HG02571 (cell line): Measurements from ENCODE around the gene ANKRD45.
"Not testable (repeated sequence)": the region's sequence is repeated elsewhere in the genome, so short reads cannot be mapped to it uniquely, and the experiment has no call there.

Experiments
- ATAC-seq: cut with Tn5 transposase; IDR thresholded peaks from one replicate; pipeline ENCODE4 v1.9.1; 2021; ENCODE audit warnings: mild to moderate bottlenecking, moderate library complexity; ENCODE audit not compliant: unreplicated experiment

The ANKRD45 gene

DNA sequence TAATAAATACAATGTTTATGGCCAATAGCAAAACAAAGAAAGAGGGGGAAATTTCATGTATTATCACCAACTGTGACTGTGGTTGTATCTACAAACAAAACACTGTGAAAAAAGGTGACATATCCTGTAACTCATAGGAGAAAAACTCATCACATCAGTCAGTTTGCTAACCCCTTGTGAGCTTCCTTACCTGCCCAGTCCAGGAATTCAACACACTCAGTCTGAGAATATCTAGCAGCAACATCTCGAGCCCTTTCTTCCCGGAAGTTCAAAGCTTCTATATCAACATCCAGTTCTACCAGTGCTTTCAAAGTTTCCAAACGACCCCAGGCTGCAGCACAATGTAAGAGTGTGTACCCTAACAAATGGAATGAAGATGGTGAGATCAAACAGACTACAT, 23.0 kb downstream of the ANKRD45 start:
- ATAC-seq: no peak

DNA sequence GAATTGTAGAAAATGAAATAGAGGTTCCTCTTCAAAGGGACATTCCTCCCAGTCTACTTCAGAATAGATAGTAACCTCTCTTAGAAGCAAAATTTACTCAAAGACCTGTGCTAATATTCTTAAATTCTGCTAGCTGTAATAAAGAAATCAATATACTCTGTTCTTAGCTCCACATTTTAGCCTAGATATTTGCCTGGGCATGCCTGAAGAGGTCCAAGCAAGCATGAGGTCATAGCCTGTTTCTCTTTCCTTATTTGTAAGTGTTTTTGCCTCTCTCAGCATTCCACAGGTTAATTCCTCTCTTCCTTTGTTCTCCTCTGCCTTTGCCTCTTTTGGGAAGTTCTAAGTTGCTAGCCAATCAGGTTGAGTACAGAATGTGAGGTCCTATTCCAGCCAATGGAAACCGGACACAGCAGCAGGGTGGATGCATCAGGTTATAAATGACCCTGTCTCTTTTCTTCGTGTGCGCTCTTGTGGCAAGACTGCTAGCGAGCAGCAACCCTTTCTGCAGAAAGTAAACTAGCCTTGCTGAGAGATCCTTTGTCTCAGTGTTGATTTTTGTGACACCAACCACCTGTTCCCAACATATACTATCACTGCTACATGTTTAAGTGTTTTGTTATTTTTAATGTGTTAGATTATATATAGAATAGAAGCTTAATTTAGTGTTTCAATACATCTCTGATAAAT, 27.1 kb downstream of the ANKRD45 start:
- ATAC-seq: not testable (repeated sequence)

GRCh38 chr1:173639102-173639501, 30.5 kb downstream of the ANKRD45 start:
- ATAC-seq: no peak

GRCh38 chr1:173638043-173639021, 31.3 kb downstream of the ANKRD45 start:
- ATAC-seq: no peak

DNA sequence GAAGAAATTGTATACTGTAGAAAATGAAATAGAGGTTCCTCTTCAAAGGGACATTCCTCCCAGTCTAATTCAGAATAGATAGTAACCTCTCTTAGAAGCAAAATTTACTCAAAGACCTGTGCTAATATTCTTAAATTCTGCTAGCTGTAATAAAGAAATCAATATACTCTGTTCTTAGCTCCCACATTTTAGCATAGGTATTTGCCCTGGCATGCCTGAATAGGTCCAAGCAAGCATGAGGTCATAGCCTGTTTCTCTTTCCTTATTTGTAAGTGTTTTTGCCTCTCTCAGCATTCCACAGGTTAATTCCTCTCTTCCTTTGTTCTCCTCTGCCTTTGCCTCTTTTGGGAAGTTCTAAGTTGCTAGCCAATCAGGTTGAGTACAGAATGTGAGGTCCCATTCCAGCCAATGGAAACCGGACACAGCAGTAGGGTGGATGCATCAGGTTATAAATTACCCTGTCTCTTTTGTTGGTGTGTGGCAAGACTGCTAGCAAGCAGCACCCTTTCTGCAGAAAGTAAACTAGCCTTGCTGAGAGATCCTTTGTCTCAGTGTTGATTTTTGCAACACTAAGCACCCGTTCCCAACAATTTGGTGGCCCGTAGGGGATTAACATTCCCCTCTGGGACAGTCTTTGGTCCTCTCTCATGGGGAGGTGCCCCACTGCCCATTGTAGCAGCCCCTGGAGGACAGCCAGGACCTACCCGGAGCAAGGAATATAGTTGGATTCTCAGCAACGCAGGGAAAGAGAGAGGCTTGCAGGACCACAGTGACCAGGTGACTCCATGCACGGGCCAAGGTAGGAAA, 32.2 kb downstream of the ANKRD45 start:
- ATAC-seq: not testable (repeated sequence)

GRCh38 chr1:173635116-173635515, 34.5 kb downstream of the ANKRD45 start, which contains the start of gene TEX50:
TEX50 (plus strand) TSS chr1:173635338; CDS start chr1:173635522, 184 bp downstream.
- no peak for ATAC-seq

GRCh38 chr1:173628888-173629287, 40.8 kb downstream of the ANKRD45 start:
- ATAC-seq: no peak

DNA sequence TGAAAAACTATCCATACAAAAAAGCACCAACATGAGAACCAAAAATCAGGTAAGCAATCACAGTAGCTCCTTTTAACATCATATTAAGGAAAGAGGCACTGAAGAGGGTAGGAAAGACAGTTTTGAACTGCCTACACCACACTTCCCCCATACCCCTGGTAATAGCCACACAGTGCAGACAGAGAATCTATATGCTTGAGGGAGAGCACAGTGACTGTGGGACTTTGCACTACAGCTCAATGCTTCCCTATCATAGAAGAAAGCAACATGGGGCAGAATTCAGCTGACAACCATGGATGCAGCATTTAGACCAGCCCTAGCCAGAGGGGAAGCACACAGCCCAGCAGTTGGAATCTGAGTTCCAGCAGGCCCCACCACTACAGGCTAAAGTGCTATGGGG, 42.4 kb downstream of the ANKRD45 start:
- ATAC-seq: no peak

- no peak for ATAC-seq
Observed at GRCh38 chr1:173616859-173617258, 52.8 kb downstream of the ANKRD45 start.

DNA sequence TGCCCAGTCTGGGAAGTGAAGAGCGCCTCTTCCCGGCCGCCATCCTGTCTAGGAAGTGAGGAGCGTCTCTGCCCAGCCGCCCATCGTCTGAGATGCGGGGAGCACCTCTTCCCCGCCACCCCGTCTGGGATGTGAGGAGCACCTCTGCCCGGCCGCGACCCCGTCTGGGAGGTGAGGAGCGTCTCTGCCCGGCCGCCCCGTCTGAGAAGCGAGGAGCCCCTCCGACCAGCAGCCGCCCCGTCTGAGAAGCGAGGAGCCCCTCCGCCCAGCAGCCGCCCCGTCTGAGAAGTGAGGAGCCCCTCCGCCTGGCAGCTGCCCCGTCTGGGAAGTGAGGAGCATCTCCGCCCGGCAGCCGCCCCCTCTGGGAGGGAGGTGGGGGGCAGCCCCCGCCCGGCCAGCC, 56.6 kb downstream of the ANKRD45 start:
- ATAC-seq: not testable (repeated sequence)

DNA sequence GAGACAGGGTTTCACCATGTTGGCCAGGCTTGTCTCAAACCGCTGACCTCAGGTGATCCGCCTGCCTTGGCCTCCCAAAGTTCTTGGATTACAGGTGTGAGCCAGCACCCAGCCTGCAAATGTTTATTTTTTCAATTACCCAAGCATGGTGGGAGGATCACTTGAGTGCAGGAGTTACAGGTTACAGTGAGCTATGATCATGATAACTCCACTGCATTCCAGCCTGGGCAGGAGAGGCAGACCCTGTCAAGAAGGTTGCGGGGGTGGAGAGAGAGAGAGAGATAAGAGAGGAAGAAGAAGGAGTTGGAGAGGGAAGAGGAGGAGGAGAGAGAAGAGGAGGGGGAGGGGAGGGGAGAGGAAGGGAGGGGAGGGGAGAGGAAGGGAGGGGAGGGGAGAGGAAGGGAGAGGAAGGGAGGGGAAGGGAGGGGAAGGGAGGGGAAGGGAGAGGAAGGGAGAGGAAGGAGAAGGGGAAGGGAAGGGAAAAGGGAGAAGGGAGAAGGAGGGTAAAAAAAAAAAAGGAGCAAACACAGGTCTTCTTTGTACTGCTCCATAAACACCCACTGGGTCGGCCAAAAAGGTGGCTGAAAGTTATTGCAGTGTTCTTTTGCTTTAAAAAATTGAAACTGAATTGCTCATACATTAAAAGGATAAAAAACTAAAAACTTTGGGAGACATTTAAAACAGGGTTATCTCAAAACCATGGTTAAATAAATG, 61.0 kb downstream of the ANKRD45 start:
- ATAC-seq: no peak

GRCh38 chr1:173603056-173603591, 66.5 kb downstream of the ANKRD45 start, which contains the start of gene SLC9C2:
SLC9C2 (minus strand) TSS chr1:173603072; CDS start chr1:173601776, 1,296 bp downstream.
- no peak for ATAC-seq

- no peak for ATAC-seq
Observed at GRCh38 chr1:173601588-173601987, 68.1 kb downstream of the ANKRD45 start.

- no peak for ATAC-seq
Observed at GRCh38 chr1:173596097-173596825, 73.4 kb downstream of the ANKRD45 start.

GRCh38 chr1:173591138-173591537, 78.5 kb downstream of the ANKRD45 start:
- not testable (repeated sequence) for ATAC-seq

- ATAC-seq: no peak
Observed at GRCh38 chr1:173590557-173590956, 79.1 kb downstream of the ANKRD45 start.

GRCh38 chr1:173581383-173582079, 88.1 kb downstream of the ANKRD45 start:
- no peak for ATAC-seq

DNA sequence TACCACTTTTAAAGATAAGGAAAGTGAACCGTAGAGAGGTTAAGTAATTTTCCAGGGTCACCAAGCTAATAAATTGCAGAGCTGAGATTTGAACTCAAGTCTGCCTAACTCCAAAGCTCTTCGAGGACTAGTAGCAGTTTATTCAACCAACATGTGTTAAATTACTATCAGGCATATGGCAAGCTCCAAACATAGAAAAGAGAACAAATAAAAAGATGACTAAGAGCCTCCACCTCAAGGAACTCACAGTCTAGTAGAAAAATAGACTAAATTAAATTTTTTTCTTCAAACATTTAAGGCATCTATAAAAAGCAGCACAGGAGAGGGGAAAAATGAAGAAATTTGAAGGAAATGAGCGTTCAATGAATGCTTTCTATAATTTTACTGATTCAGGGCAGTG, 89.0 kb downstream of the ANKRD45 start:
- no peak for ATAC-seq

GRCh38 chr1:173580071-173580470, 89.6 kb downstream of the ANKRD45 start:
- ATAC-seq: no peak
